GM18507 (cell line): Measurements from ENCODE around the gene C5.
"Not testable (repeated sequence)": the region's sequence is repeated elsewhere in the genome, so short reads cannot be mapped to it uniquely, and the experiment has no call there.

Experiments used
- DNase-seq: peaks from one replicate; pipeline ENCODE4 v3.0.0; 2011; ENCODE audit warnings: low read depth; ENCODE audit not compliant: insufficient read length; ENCODE audit errors: extremely low spot score
- FAIRE-seq: peaks from 2 replicates; lab custom pipeline; 2011; peaks lifted over from hg19 to GRCh38; lab: Jason Lieb, UNC

C5 gene

DNA sequence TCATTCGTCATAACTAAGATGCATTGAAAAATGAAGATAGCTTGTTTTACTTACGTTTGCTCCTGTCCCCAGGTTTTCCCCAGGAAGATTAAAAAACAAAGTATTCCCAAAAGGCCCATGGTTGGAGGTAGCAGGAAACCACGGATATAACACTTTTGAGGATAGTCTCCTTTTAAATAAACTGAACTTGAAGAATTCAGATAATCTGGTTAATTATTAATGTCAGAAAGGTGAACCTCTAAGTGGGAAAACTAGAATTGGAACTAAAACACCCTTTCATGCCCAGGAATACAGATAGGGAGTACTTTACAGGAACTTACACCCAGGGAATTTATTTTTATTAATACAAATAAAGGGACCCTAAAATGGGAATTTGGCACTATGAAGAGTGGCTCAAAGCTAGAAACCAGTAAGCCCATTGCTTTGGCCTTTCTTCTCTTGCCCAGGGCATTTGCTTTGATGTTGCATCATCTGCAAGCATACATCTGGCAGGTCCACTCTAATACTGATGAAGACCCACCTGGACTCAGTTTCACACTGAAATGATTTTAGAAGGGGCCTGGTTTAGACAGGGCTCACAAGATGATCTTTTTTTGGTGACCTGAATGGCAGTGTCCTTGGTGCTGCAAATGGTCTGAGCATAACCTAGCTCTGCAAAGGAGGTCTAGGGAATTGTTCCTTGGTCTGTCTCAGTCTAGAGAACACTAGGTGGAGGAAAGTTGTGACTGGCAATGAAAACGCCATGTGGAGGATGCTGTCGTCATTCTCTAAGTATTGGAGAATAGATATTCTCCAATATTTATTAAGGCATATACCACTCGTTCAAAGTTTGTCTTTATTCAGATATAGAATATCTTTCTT is at the start of gene C5:
Gene C5, minus strand, starts transcription at position 148 of the 861 bp plus-strand sequence. Its CDS starts 29 bp downstream, at position 119.
- no peak for FAIRE-seq
- DNase-seq, result no peak

DNA sequence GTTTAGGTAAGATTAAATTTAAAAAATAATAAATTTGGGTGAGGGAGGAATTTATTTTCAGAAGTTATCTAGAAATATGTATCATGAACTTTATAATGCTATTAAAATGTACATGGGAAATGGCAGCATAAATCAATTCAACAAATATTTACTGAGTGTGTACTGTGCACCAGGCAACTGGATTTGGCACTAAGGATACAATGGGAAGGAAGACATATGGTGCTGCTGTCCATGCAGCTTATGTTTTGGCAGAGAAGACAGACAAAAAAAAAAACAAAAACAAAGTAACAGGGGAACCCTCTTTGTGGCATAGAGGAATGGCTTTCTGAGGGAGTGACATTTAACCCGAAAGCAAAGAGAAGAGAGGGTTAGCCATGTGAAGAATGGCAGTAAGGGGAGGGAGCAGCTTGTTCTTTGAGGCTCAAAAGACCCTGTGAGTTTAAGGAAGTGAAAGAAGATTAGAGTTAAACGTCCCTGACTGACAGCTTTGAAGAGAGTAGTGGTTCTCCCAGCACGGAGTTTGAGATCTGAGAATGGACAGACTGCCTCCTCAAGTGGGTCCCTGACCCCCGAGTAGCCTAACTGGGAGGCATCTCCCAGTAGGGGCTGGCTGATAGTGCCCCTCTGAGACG is 48.6 kb upstream of the C5 start:
- no peak for DNase-seq
- FAIRE-seq, result no peak

DNA sequence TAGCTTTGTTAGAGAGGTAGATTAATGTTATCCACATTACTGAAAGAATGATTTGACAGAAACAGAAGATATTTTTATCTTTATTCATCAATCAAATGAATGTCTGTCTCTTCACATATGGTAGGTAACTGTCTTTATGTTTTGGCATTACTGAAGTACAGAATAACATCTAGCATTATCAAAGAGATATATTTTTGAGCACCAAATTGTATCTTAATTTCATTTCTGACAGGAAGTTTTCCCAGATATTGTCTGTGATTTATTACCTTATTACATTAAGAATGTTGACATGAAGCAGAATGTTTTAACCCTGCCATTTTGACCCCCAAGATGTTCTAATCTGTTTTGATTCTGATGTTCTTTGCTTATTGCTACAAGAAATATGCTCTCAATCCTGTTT is 45.0 kb upstream of the C5 start:
- DNase-seq, result no peak
- no peak for FAIRE-seq

DNA sequence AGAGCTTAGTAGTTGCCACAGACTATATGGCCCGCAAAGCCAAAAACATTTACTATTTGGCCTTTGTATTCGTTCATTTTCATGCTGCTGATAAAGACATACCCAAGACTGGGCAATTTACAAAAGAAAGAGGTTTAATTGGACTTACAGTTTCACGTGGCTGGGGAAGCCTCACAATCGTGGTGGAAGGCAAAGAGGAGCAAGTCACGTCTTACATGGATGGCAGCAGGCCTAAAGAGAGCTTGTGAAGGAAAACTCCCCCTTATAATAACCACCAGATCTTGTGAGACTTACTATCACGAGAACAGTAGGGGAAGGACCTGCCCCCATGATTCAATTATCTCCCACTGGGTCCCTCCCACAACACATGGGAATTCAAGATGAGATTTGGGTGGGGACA is 40.7 kb upstream of the C5 start:
- not testable (repeated sequence) for DNase-seq, FAIRE-seq

DNA sequence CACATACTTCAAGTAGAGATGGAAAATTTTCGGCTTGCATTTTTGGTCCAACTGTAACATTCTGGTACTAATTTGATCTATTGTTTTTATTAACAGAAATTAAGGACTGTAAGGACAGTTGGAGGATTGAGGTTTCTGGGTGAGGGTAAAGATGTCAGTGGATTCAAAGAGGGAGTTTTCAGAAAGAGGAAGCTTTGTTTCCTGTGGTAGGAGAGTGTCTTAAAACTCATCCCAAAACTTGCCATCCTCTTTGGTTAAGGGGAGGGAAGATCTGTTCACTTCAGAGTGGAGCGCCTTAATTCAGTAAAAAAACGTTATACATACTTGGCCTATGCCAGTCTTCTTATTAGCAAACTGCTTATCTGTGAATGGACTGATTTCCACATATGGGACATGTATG is 38.5 kb upstream of the C5 start:
- FAIRE-seq, result no peak
- DNase-seq, result no peak

DNA sequence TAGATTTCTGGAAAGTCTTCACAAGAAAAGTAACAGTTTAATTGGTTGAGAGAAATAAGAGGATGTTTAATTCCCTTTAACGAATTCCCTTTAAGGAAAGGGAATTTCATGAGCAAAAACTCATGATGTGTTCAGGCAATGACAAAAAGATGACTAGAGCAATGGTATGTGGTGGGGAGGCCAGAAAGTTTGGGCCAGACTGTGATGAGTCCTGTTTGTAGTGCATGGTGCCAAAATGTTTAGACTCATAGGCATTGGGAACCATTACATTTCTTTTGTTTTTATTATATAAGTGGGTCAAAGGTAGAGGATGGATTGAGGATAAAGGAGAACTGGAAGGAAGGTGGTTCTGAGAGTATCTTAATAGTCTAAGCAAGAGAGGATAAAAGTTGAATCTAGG is 35.6 kb upstream of the C5 start:
- FAIRE-seq (no peak), DNase-seq (no peak)

DNA sequence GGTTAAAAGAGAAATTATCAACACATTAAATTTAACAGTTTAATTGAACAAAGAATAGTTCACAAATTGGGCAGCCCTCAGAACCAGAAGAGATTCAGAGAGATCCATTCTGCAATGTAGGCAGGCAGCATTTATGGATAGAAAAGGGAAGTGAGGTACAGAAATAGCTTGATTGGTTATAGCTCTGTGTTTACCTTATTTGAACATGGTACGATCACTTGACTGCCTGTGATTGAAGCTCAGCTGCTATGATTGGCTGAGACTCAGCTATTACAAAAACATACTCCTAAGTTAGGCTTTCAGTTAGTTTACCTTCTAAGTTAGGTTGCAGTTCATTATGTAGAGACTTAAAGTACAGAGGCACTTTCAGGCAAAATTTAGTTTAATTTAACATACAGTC is 32.0 kb upstream of the C5 start:
- DNase-seq (no peak), FAIRE-seq (no peak)

DNA sequence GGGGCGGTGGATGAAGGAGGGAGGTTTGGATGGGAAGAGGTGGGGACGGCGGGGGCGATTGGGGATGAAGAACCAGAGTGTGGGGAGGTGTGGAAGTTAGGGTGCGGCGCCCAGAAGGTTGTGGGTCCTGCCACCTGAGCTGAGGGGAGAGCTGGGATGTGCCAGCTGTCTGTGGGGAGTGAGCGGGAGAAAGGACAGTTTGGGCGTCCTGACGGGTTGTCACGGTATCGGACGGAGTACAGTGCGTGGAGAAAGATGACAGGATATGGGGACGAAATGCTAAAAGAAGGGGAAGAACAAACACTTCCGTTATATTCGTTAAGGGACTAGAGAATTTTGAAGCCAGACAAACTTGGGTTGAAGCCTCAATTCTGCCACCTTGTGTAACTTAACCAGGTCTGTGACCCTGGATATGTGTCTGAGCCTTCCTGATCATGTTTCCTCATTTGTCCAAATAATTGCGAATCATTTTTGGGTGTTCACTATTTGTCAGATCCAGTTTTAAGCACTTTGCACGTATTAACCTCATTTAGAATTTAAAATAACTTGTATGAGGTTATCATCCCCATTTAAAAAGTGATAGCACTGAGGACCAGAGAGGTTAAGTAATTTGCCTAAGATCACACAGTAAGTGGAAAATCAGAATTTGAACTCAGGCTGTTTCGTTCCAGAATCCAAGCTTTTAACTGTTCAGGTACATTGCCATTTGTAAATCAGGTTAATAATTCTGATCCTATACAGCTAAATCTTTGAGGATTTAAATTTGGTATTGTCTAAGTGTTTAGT is 25.4 kb upstream of the C5 start:
- no peak for DNase-seq
- FAIRE-seq, result peak; percentile 78

DNA sequence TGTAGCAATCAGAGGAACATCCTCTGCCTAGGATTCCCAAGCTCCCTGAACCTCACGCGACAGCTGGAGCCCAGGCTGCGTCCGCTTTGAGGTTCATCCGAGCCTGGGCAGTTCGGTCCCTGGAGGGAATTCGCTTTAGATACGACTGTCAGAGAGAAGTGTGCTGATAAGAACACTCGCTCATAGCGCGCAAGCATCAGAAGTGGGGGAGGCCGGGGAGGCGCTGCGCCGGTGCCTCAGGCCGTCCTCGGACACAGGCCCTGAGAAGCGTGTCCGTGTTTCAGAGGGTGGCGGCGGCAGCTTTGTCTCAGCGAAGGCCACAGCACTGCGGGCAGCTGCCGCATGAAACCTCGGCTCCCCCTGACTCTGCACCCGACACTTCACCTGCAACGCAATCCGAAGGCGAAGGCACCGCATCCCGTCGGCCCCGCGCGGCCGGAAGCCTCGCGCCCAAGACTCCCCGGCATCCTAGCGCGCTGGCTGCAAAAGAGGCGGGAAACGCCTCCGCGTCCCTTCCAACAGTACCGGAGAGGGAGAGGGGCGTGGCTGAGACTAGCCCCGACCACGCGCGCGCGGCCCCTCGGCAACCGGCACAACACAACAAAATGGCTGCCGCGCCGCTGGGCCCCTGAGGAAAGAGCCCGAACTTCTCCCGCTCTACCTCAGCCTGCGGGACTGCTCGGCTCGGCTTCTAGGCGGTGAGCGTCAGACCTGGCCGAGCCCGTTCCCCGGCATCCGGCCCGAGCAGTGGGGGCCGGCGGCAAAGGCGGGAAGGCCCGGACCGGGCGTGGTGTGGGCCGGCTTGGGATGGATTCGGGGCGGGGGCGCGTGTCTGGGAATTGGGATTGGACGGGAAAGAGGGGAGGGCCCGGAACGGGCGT is 24.5 kb upstream of the C5 start, which contains the start of gene CNTRL:
Gene CNTRL, plus strand, starts transcription at position 586 of the 881 bp plus-strand sequence. CDS start 13,372 bp downstream, outside the sequence.
- FAIRE-seq (peak; percentile 81), DNase-seq (peak; percentile 55)

DNA sequence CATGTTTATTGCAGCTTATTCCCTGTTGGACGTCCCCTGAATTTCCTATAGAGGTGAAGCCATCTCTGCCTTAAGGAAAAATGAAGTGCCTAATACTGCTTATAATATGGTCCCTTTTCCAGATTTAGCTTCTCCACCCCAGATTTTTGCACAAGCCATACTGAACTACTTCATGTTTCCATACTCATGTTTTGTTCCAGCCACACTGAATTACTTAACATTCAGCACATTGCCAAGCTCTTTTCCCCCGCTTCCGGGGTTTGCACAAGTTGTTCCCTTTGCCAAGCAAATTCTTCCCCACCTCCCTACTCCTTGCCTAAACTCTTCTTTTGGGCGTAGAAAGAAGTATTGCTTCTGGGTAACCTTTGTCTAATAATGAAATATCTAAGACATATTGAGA is 23.0 kb upstream of the C5 start:
- FAIRE-seq (no peak), DNase-seq (no peak)

DNA sequence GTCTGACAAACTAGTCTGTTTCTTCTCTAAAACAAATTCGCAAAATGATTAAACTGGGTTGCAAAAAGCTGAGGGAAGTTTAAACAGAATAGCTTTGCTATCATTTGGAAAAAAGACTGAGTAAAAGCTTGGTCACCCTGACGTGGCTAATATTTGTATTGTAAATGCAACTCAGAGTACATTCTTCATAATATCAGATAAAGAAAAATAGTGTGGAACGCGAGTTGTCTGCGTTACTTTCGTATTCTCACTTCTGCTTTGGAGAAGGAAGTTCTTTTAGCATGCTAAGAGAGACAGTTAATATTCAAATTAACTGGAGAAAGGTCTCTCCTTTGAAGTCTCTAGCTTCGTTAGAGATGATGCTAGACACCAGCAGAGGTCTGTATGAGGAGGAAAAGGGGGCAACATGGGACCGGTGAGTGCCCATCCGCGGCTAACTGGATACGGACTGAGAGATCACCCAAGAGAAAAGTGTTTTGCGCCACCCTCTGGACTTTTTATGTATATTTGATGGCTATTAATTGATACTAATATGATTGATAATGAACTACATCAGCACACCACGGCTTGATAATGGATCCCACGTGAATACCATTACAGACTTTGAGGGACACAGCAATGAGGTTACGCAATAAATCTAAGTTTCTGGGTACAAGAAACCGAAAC is 21.8 kb upstream of the C5 start:
- peak; percentile 40 for DNase-seq
- FAIRE-seq, result peak; percentile 74

DNA sequence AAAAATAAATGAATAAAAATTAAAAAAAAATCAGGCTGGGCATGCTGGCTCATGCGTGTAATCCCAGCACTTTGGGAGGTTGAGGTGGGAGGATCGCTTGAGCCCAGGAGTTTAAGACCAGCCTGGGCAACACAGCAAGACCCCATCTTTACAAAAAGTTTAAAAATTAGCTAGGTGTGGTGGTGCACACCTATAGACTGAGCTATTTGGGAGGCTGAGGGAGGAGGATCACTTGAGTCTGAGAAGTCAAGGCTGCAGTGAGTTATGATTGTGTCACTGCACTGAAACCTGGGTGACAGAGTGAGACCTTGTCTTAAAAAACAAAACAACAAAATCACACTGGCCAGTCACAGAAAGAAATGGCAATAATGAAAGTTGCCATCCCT is 21.3 kb upstream of the C5 start:
- DNase-seq (no peak), FAIRE-seq (peak; percentile 24)

DNA sequence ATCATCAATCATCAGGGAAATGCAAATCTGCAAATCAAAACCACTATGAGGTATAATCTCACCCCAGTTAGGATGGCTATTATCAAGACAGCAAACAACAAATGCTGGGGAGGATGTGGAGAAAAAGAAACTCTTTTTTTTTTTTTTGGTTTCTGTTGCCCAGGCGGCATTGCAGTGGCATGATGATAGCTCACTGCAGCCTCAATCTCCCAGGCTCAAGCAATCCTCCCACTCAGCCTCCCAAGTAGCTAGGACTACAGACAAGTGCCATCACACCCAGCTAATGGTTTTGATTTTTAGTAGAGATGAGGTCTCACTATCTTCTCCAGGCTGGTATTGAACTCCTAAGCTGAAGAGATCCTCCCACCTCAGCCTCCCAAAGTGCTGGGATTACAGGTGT is 19.3 kb upstream of the C5 start:
- DNase-seq, result no peak
- FAIRE-seq, result no peak

DNA sequence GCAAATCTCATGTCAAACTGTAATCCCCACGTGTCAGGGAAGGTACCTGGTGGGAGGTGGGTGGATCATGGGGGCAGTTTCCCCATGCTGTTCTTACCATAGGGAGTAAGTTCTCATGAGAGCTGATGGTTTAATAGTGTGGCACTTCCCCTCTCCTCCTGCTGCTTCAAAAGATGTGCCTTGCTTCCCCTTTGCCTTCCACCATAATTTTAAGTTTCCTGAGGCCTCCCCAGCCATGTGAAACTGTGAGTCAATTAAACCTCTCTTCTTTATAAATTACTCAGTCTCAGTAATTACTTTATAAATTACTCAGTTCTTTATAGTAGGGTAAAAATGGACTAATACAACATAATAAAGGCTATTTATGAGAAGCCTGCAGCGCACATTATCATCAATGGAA is 17.6 kb upstream of the C5 start:
- DNase-seq (no peak), FAIRE-seq (no peak)

DNA sequence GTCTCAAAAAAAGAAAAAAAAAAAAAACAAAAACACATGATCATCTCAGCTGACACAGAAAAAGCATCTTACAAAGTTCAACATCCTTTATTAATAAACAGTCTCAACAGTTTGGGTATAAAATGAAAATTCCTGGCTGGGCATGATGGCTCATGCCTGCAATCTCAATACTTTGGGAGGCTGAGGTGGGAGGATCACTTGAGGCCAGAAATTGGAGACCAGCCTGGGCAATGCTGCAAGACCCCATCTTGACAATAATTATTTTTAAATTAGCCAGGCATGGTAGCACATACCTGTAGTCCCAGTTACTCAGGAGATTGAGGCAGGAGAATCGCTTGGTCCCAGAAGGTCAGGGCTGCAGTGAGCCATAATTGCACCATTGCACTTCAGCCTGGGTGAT is 16.8 kb upstream of the C5 start:
- FAIRE-seq (no peak), DNase-seq (no peak)

DNA sequence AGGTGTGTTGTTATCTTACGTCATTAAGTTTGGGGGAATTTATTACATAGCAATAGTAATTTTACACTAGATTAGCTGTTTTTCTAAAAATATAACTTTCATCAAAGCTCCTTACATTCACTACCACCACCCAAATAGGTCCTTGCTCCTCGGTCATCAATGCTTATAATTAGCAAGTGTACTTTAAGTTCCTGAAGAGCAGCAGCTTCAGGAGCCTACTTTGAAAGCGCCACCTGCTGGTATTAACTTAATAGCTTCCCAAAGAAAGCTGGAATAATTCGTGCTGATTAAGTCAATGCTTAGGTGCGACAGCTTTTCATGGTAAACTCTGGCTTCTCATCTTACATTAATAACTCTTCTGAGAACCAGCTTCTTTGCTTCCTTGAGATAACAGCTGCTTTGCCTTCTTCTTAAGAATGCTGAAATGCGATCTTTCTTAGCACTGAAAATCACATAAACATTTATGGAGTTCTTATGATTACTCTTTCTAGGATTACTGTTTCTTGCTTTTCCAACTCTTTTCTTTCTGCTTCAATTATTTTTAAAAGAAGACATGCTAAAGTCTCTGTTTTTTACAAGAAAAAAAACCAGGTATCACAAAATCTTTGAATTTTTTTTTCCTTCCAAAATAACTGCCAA is 10.0 kb upstream of the C5 start:
- DNase-seq (peak; percentile 33), FAIRE-seq (peak; percentile 77)

DNA sequence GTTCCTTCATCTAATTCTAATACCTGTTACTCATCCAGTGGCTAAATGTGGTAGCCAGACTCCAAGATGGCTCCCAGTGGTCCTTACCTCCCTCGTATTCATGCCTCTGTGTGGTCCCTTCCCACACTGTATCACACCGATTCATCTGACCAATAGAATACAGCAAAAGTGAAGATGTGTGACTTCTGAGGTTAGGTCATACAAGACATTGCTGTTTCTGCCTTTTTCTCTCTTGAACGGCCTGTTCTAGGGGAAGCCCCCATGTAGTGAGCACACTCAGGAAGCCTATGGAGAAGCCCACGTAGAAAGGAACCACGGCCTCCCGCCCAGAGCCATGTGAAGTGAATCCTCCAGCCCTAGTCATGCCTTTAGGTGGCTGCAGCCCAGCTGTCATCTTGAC is 9.4 kb upstream of the C5 start:
- DNase-seq (no peak), FAIRE-seq (no peak)

DNA sequence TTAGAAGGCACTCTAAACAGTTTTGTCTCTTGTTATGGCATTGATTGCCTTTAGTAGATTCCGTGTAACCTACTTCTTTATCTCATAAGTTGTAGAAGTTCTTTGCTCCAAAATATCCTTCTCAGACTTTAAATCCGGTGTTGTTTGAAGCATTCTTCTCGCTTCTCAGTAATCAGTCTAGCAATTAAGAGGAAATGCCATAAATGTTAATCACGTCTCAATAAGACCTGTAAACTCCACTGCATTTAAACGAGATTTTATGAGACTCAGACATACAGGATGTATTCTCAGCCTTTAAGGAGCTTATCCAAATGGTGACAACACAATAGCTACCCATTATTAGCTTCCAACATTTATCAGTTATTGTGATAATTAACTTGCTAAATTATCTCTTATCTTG is 7.7 kb upstream of the C5 start:
- DNase-seq (no peak), FAIRE-seq (no peak)
